MM.1S (cell line): ENCODE results near the gene SIRT7.

Experiments used
- EZH2phosphoT487 ChIP-seq: fragments of 300-600 bp; sonication (generic); IDR thresholded peaks from 2 replicates; pipeline ENCODE4 v1.6.1; 2018; ENCODE audit warnings: antibody characterized with exemption, low read length
- TF ChIP-seq, protein P1 (sequence below): fragments of 300-600 bp; sonication (generic); IDR thresholded peaks from 2 replicates; pipeline ENCODE4 v1.5.1; 2016; ENCODE audit warnings: antibody characterized with exemption, low read length, mixed read lengths

DNA sequence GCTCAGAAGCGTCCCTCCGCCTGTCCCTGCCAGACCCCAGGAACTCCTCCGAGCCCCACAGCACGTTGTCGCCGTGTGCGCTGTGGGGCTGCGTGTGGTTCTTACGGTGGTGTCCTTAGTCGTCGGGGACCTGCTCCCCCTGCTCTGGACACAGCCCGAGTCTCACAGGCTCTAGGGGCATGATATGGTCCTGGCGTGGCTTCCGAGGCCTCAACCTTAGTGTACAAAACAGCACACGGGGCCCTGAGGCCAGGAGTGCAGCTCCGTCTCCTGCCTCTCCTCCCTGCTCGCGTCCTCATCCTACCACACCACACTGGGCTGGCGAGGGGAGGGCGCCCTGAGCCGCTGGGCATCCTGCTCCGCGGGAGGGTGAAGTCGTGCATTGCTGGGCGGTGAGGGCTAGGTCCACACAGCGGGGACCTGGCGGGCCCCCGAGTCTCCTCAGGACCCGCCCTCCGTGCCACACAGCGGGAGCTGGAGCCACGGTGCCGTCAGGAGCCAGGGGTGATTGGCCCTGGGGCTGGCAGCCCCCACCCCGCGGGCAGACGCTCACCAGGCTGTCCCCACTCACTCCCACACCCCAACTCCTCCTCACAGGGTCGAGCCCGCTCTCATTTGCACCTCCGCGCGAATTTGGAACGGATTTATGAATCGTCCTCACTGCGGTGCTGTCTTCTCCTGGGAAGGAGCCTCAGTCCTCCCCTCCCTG is 10.7 kb upstream of the SIRT7 start:
- TF ChIP-seq, protein P1, sequence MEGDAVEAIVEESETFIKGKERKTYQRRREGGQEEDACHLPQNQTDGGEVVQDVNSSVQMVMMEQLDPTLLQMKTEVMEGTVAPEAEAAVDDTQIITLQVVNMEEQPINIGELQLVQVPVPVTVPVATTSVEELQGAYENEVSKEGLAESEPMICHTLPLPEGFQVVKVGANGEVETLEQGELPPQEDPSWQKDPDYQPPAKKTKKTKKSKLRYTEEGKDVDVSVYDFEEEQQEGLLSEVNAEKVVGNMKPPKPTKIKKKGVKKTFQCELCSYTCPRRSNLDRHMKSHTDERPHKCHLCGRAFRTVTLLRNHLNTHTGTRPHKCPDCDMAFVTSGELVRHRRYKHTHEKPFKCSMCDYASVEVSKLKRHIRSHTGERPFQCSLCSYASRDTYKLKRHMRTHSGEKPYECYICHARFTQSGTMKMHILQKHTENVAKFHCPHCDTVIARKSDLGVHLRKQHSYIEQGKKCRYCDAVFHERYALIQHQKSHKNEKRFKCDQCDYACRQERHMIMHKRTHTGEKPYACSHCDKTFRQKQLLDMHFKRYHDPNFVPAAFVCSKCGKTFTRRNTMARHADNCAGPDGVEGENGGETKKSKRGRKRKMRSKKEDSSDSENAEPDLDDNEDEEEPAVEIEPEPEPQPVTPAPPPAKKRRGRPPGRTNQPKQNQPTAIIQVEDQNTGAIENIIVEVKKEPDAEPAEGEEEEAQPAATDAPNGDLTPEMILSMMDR = no peak
- TF ChIP-seq EZH2phosphoT487 = no peak
